ENCODE measurements around the gene PGF.
"Not testable (repeated sequence)": the region's sequence is repeated elsewhere in the genome, so short reads cannot be mapped to it uniquely, and the experiment has no call there.

The PGF gene

GRCh38 chr14:74938531-74939495 lies 16.6 kb downstream of the PGF start:
- DNase-seq, result no peak

- DNase-seq, result no peak
Observed at GRCh38 chr14:74937171-74937570, 18.2 kb downstream of the PGF start.

DNA sequence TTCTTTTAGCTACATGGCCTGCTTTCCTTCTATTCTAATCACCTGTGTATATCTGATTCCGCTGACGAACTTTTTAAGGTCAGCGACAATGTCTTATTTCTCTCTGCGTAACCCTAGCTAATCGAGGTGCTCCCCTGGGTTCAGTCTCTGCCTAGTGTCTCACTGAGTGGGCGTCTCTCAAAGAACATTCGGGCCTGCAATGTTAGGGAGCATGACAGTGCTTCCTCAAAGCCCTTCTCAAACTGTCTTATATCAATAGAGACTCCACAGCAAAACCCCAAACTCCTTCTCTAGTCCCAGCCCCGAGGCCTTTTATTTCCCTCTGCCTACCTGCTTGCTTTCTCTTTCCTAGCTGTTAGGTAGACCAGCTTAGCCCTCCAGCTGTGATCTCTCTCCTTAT lies 18.7 kb downstream of the PGF start:
- DNase-seq, result no peak

DNA sequence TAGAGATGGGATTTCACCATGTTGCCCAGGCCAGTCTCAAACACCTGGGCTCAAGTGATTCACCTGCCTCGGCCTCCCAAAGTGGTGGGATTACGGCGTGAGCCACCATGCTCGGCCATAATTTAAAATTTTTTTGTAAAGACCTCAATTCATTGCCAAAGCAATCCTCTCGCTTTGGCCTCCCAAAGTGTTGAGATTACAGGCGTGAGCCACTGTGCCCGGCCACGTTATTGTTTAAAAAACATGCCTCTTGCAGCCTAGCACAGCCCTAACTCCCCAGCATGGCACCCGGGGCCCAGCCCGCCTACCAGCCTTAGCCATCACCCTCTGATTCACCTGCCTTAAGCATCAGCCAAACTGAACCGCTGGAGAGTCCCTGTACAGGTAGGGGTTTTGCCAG lies 19.2 kb downstream of the PGF start:
- DNase-seq, result no peak

GRCh38 chr14:74935360-74935680 lies 20.1 kb downstream of the PGF start:
- DNase-seq, result no peak

DNA sequence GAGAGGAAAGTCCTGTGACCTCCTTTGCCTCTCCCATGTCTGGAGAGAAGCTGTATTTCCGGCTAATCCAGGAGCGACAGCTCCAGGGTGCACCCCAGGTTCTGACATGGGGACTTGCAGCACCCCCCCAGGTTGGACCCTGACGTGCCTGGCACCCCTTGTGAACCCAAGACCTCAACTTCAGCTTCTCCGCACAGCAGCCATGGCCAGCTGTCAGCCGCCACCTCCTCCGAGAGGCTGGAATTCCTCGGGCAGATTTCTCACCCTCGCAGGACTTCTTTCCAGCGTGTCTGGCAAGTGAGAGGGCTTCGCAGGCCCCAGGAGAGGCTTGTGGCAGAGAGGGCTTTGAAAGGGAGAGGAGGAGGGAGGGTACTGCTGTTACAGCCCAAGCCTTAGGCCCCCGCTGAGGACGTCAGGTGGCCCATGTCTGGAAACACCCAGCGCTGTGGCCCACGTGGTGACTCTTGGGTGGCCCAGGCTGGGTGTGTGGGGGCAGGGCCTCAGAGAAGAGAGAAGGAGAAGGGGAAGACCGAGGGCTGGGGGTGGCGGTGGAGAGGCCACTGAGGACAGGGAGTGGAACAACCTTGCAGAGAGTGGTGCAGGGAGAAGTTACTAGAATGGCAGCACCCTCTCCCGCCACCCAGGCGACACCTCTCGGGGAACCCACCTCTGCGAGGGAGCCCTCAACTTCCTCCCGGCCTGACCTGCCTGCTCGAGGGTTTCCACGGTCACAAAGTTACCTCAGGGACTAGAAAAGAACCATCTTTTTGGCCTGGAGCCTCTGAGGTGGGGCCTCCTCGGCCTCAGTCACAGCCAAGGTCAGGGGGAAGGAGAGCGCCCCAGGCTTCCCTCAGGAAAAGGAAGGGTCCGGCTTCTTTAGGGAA lies 20.7 kb downstream of the PGF start:
- no peak for DNase-seq

- DNase-seq, result no peak
Observed at GRCh38 chr14:74934041-74934440, 21.4 kb downstream of the PGF start.

GRCh38 chr14:74932936-74933335 lies 22.5 kb downstream of the PGF start:
- not testable (repeated sequence) for DNase-seq

GRCh38 chr14:74932401-74932901 lies 22.9 kb downstream of the PGF start:
- no peak for DNase-seq

DNA sequence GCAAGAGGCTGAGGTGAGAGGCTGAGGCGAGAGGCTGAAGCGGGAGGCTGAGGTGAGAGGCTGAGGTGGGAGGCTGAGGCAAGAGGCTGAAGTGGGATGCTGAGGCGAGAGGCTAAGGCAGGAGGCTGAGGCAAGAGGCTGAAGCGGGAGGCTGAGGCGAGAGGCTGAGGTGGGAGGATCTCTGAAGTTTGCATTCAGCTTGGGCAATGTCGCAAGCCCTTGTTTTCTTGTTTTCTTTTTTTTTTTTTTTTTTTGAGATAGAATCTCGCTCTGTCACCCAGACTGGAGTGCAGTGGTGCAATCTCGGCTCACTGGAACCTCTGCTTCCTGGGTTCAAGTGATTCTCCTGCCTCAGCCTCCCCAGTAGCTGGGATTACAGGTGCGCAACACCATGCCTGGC lies 23.7 kb downstream of the PGF start:
- not testable (repeated sequence) for DNase-seq

DNA sequence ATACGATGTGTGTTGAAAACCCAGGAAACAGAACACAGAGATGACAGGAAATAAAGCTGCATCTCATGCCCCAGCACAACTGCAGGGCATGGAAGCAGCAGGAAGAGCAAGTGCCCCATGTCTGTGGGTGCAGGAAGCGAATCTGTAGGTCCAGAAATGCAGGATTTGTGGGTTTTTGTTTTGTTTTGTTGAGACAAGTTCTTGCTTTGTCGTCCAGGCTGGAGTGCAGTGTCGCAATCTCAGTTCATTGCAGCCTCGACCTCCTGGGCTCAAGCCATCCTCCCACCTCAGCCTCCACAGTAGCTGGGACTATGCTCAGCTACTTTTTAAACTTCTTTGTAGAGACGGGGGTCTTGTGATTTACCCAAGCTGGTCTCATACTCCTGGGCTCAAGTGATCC lies 26.2 kb downstream of the PGF start:
- no peak for DNase-seq

DNA sequence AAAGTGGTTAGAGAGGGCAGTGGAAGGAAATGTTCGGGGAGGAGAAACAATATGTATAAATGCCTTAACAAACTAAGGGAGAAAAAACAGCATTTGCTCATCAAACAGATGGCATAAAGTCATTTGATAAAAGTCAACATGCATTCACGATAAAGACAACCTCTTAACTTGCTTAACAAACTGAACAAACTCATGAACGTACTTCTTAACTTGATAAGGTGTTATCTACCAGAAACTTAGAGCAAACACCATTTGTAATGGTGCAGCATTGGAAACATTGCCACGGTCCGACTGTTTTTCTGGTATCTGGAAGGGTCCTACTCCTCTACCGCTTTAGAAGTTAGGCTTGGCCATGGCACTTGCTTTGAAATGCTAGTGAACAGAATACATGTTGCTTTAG lies 28.2 kb downstream of the PGF start:
- DNase-seq, result no peak

DNA sequence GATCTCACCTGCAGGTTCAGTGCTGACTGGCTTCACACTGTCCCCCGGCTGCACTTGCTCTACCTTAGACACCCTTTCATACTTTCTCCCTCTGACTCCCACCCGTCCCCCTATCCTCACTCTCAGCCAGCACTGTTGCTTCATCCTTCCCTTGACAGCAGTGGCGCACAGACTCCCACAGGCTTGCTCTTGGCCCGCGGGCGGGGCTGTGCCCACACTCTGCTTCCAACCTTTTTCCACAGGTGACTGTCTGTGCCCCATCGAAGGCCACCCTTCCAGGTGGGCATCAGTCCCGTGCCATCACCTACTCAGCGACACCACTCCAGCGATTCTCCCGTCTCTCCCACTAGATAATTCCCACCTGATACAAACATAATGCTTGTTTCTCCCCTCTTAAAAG lies 31.3 kb downstream of the PGF start:
- no peak for DNase-seq

DNA sequence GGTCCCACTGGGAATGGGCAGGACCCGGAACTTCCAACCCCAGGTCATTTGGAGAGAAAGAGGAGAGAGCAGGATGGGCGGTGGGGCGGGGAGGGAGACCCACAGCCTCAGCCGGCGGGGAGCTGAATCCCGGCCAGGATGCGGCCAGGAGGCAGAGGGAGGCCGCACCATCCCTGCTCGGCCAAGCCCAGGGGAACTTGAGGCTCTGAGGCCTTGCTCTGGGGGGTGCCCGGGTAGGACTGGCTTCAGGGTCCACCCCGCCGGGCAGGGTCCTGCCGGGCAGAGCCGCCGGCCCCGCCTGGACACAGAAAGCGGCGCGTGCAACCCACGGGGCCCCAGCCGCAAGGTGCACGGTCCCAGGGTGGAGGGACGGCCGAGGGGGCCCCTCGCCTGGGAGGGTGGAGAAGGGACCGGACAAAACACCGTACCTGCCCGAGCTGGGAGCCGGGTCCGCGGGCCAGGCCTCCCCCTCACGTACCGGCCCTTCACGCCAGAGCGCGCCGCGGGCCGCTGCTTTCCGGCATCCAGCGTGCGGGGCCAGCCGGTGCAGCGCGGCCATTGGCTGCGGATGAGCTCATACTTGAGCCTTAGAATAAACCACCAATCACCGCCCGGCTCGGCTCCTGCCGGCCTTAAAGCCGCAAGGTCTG lies 32.5 kb downstream of the PGF start, which contains the start of gene RPS6KL1:
TSS of gene RPS6KL1 (minus strand) at position 509 of the 650 bp plus-strand sequence. CDS start 1,719 bp downstream, outside the sequence.
- peak; percentile 9 for DNase-seq

- DNase-seq, result no peak
Observed at GRCh38 chr14:74921987-74922751, 33.2 kb downstream of the PGF start.

- DNase-seq, result no peak
Observed at GRCh38 chr14:74921053-74921620, 34.3 kb downstream of the PGF start.

- no peak for DNase-seq
Observed at GRCh38 chr14:74920281-74920680, 35.1 kb downstream of the PGF start.

DNA sequence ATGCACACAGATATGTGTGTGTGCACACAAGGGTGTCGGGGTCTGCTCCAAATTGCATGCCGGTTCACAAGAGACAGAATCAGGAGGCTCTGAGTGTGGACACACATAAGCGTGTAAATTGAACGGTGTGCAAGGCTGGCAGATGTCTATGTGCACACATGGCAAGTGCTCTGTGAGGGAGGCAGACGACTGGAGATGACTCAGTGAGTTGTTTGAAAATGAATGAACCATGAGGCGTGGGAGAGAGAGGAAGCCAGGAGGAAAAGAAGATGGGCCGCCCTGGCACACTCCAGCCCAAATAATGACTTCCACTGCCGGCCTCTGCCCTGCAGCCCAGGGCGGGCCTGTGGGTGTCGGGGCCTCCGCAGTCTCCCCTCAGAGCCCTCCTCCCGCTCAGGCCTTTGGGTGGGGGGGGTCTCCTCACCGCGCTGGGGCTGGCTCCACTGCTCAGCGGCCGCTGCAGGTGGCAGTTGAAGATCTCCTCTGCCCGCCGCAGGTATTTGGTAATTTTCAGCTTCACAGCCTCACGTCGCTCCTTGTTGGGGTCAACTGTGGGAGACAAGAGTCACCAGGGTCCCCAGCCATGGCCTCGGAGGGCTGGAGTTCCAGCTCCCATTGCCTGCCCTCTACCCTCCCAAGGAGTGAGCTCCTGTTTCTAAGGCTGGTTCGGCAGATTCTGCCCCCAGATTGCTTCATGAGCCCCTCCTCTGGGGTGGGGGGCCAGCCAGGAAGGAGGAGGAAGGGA lies 35.8 kb downstream of the PGF start:
- no peak for DNase-seq

DNA sequence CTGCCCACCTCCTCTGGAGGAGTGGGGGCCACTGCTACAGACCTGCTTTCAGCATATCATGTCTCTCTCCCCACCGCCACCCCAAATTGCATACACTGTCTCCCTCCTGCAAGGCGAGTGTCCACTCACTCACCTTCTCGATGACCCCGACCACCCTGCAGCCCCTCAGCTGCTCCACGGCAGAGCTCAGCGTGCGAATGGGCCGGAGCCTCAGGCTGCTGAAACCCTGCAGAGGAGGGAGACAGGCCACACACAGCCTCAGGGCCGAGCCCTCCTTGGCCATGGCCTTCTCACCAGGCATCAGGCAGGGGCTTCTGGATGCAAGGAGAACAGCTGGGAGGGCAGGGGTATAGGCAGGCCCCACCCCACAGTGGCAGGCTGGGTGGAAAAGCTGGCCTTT lies 37.0 kb downstream of the PGF start:
- no peak for DNase-seq

DNA sequence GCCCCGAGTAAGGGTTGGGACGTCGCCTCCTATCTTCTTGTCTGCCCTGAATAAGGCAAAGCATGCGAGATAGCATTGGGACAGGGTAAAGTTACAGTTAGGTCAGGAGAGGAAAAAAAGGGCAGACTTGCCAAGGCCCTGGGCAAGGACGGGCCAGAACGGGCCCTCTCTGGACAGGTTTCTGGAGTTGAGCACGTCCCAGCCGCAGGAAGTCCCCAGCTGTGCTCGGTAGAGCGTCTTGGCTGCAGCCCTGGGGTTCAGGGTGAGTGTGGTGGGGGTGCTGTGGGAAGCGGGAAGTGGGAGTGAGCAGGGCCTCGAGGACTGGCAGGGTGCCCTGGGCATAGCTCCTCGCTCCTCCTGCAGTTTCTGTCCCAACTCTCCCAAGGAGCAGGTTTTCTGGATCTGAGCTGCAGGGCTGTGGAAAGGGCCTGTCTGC lies 37.7 kb downstream of the PGF start:
- DNase-seq, result no peak

GRCh38 chr14:74917178-74917543 lies 38.2 kb downstream of the PGF start:
- no peak for DNase-seq

Data from NCI-H2029 treated with DMSO at 0.1 percent for 48 hours (cell line).